Measurements from ENCODE around the gene KLK6.

Gene KLK6

DNA sequence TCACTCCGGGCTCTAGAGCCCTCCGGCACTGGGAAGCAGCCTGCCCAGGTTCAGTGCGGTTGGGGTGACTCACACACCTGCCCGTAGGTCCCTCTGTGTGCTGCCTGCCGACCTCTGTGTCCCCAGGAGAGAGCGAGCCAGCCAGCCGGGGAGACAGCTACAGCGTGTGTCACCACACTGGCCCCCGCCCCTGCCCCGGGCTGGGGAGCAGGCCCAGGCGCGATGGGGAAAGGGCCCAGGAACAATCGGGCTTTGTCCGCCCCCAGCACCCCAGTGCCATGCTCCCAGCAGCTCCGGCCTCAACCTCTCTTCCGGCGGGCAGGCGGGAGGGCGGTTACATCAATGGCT, at the start of gene KLK6:
TSS of gene KLK6 (minus strand) at position 179 of the 348 bp plus-strand sequence. CDS start 1,487 bp downstream, outside the sequence.
- DNase-seq (ENCODE audit: low spot score) = no peak

DNA sequence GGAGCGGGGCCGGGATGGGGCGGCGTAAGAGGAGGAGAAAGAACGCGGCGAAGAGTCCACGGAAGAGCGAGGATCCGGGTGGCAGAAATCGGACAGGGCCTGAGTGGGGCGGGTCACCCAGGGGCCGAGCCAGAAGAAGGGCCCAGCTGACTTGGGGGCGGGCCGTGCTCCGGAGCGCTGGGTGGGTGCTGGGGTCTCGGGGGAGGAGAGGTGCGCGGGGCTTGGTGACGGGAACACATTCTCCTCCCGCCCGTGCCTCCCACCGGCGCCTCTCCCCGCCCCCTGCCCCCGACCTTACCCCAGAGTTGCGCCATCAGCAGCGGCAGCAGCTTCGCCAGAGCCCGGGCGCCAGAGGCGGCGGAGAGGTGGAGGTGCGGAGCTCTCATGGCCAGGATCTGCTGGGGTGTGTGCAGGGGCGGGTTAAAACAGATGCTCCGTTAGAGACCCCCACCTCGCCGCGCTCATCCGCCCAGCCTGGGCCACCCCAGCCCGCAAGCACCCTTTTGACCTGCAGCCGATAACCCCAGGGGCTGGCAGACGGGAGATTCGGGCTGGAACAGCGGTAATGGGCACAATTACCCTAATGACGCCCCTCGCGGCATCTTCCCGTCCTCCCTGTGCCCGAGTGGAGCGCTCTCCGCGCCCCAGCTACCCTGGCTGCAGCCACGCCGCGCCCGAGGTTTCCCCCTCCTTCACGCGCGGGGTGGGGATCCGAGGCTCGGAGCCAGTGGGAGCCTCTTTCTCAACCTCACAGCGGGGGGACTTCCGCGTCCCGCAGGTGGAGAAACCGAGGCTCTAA, 49.6 kb upstream of the KLK6 start:
- no peak for DNase-seq (ENCODE audit: low spot score)

- peak; percentile 68 for DNase-seq (ENCODE audit: low spot score)
Measured at GRCh38 chr19:51016798-51017683, 47.6 kb upstream of the KLK6 start.

- no peak for DNase-seq (ENCODE audit: low spot score)
Measured at GRCh38 chr19:51015691-51016267, 46.4 kb upstream of the KLK6 start.

DNA sequence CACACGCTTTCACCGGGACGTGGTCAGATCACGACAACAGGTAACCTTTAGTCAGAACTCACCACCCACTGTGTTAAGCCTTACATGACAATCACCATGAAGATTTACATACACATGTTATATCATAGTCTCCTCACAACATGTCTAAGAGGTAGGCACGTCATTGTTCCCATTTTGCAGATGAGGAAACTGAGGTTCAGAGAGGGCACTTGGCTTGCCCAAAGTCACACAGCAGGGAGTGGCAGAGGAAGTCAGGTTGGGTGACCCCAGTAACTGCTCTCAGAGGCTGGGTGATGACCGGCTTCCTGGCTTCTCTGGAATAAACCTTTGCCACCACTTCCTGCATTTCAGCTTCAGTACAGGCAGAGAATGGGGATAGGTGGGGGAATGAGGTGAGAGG, 44.9 kb upstream of the KLK6 start:
- no peak for DNase-seq (ENCODE audit: low spot score)

GRCh38 chr19:51012661-51013190, 43.3 kb upstream of the KLK6 start:
- no peak for DNase-seq (ENCODE audit: low spot score)

DNA sequence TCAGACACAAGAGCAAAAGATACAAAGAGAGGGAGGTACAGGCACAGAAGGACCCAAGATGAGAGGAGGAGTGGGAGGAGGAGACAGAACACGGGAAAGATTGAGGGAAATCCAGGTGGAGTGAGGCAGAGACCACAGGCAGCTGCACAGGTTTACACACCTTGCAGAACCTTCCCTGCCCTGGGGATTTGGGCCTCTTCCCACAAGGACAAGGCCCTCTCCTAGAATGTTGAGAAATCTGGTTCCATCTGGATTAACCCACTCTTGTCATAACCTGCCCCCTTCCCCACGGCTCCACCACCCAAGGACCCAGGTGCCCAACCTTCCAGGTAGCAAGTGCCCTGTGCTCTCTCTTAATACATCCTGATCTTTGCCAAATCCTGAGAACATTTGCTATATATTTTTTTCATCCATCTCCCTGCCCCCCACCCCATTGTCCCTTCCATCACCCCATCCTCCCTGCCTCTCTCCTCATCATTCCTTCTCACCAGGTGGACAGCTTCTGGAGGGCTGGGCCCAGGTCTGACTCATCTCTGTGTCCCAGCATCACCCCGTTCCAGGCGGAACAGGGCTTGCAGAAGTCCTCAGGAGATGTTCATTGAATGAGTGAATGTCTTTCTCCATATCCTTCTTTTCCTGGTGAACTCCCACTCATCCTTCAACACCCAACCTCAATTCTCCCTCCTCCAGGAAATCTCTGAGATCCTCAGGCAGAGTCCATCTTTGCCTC, 40.8 kb upstream of the KLK6 start:
- DNase-seq (ENCODE audit: low spot score) = no peak

GRCh38 chr19:51009061-51009891, 39.9 kb upstream of the KLK6 start:
- no peak for DNase-seq (ENCODE audit: low spot score)

DNA sequence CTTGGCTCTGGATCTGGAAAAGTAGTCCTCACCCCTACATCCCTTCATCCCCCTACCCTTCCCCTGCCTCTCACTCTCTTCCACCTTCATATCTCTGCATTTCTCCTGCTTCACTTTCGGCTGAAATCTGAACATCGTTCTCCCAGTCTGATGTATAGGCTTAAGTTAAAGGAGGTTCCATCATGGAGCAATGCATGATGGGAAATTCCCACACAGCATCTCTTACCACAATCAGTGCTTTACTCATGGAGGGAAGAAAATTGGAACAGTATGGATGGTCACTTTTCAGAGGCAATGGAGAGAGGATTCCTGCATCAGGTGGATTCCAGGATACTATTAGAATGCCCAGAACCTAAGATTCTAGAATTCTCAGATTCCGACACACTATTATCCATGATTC, 38.1 kb upstream of the KLK6 start:
- no peak for DNase-seq (ENCODE audit: low spot score)

GRCh38 chr19:51006406-51006805, 37.0 kb upstream of the KLK6 start:
- no peak for DNase-seq (ENCODE audit: low spot score)

DNA sequence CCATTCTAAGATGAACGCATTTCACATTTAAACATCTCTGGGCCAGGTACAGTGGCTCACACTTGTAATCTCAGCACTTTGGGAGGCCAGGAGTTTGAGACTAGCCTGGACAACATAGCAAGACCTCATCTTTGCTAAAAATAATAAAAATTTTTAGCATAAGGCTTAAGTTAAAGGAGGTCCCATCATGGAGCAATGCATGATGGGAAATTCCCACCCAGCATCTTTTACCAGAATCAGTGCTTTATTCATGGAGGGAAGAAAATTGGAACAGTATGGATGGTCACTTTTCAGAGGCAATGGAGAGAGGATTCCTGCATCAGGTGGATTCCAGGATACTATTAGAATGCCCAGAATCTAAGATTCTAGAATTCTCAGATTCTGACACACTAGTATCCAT, 35.9 kb upstream of the KLK6 start:
- DNase-seq (ENCODE audit: low spot score) = no peak

DNA sequence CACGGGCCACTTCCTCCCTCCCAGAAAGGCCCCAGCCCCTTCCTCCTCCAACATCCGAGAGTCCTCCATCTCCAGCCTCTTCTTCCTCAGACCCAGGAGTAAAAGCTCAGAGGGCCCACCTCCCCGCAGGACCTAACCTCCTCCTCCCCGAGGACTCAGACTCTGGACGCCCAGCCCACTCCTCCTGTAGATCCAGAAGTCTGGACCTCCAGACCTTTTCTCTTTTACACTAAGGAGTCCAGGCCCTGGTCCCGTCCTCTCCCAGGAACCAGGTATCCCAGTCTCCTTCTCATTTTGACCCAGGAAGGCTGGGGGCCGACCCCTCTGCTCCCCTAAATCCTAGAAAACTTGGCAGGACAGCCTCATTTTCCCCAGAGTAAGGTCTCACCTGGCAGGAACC, 33.9 kb upstream of the KLK6 start:
- DNase-seq (ENCODE audit: low spot score) = no peak

- no peak for DNase-seq (ENCODE audit: low spot score)
Measured at GRCh38 chr19:51002542-51003311, 33.3 kb upstream of the KLK6 start.

DNA sequence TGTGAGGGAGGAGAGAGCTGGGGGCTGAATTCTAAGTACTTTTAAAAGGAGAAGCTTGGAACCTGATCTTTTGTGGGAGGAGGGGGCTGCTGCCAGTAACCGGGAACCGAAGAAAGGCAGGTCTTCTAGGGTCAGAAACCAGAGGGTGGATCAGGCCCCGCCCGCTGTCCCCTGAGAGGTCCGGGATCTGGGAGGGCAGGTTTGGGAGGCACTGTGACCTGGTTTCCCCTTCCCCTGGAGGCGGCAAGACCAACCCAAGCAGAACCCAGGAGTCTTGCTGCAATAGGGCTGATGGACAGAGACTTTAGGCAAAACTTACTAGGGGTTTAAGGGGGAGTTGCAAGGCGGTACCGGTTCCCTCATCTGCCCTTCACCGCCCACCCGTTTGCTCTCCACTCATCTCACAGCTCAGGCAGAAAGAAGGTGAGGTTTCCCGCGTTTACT, 32.7 kb upstream of the KLK6 start:
- DNase-seq (ENCODE audit: low spot score) = no peak

DNA sequence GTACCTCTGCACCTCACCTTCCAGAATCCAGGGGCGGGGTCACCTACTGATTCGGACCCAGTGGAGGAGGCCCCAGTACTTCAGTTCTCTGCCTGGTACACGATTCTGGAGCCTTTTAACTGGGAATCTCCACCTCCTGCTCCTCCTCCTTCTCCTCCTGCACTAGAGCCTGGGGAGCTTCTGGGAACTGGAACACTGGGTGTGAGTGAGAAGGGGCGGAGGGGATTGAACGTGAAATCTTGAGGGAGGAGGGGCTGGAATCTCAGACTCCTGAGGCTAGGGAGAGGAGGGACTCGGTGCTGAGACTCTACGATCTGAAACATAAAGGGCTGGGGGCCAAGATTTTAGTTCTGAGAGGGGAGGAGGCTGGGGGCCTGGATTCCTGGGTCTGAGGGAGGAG, 32.1 kb upstream of the KLK6 start, which contains the start of gene KLK8:
TSS of gene KLK8 (minus strand) at position 90 of the 400 bp plus-strand sequence. CDS start 437 bp downstream, outside the sequence.
- DNase-seq (ENCODE audit: low spot score) = no peak

- DNase-seq (ENCODE audit: low spot score) = no peak
Measured at GRCh38 chr19:51000981-51001380, 31.6 kb upstream of the KLK6 start.

DNA sequence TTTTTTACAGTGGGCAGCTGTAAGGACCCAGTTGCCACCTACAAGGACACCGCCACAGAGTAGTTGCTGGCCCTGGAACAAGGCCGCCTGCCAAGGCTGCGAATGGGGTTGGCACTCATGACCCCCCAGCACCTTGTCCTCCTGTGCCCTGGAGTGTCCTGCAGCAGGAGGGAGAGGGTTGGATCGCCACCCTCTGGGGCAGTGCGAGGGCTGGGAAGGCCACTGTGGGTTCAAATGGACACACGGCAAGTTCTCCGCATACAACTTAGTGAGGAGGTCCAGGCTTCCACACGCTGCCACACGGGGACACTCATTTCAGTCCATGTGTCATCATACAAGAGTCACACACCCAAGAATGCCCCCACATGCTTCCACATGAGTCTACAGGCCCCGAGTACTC, 31.0 kb upstream of the KLK6 start:
- DNase-seq (ENCODE audit: low spot score) = no peak

DNA sequence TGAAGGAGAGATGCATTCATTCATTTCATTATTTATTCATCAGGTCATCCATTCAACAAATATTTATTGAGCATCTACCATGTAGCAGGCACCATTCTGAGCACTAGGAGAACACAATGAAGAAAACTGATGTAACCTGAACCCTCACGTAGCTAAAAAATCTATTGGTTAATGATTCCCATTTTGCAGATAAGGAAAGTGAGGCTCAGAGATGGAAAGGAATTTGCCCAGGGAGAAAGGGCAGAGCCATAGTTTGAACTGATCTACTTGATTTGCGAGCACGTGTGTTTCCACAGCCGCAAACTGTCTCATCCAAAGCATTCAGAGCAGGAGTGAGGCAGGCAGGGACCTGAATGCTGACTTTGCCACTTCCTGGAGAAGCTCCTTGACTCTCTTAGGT, 29.3 kb upstream of the KLK6 start:
- no peak for DNase-seq (ENCODE audit: low spot score)

GRCh38 chr19:50998061-50998460, 28.7 kb upstream of the KLK6 start:
- no peak for DNase-seq (ENCODE audit: low spot score)

- DNase-seq (ENCODE audit: low spot score) = no peak
Measured at GRCh38 chr19:50994129-50994528, 24.7 kb upstream of the KLK6 start.

All from AG08396 (cell line).